A549 treated with ZK216348 at 1 μM for 4 hours (cell line): ENCODE results near the gene SNN. TPM values are rescaled to one million over a fixed set of nuclear protein-coding genes. Genes with fewer than 3 reads are reported as not detected.

ENCODE experiments used
- total RNA-seq: library from RNA; stranded (reverse); fragments of 200-300 nt; extraction: Qiagen RNA extraction; gene quantifications from 5 replicates; pipeline ENCODE4 v1.2.3, GENCODE V29; 2022; ENCODE audit warnings: low read depth

The SNN gene
- total RNA-seq = 11.3 to 14.5 TPM (median 13.2 TPM) in 5 replicates

GRCh38 chr16:11667824-11668622 is at the start of gene SNN:
Gene SNN, plus strand, starts transcription at chr16:11668455. Its CDS starts 7,605 bp downstream, at chr16:11676060.

Other genes starting within 250 kb of the SNN start
- 177 to 197 TPM (median 190 TPM) in 5 replicates for gene LITAF, start 81.5 kb upstream of the SNN start, total RNA-seq
- gene TXNDC11, start 74.4 kb downstream of the SNN start, total RNA-seq = 32.9 to 45.1 TPM (median 39.0 TPM) in 5 replicates
- 24.6 to 36.0 TPM (median 26.5 TPM) in 5 replicates for gene ZC3H7A, start 128.8 kb downstream of the SNN start, total RNA-seq
- 208 to 344 TPM (median 220 TPM) in 5 replicates for gene RSL1D1, start 183.1 kb downstream of the SNN start, total RNA-seq
- gene GSPT1, start 247.5 kb downstream of the SNN start, total RNA-seq = 176 to 245 TPM (median 196 TPM) in 5 replicates